22Rv1 (cell line): ENCODE data around the gene DNAH10.

ENCODE experiments used
- ZFX ChIP-seq: fragments of 450-650 bp; IDR thresholded peaks from 2 replicates; pipeline ENCODE4 v1.6.1; 2017; ENCODE audit warnings: antibody characterized with exemption, borderline replicate concordance
- TF ChIP-seq, protein P1 (sequence below): fragments of 450-650 bp; IDR thresholded peaks from 2 replicates; pipeline ENCODE4 v1.5.1; 2017; ENCODE audit warnings: mild to moderate bottlenecking

DNA sequence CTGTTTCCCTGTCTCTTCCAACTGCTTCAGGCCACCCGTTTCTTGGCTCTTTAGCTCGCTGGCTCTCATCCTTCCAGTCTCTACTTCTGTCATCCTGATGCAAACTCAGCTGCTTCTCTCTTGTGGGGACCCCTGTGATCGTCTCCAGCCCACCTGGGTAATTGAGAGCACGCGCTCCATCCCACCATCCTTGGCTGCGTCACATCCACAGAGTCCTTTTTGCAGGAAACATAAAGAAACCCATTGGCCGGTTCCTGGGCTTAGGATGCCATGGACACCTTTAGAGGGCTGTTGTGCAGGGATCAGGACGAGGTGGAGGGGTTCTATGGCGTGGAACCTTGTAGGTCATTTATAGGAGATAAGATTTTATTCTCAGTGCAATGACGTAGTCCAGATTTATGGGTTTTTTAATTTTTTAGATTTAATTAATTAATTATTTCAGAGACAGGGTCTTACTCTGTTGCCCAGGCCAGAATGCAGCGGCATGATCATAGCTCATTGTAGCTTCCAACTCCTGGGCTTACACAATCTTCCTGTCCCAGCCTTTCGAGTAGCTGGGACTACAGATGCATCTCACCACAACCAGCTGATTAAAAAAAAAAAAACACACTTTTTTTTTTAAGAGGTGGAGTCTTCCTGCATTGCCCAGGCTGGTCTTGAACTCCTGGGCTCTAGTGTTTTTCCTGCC, 127.9 kb downstream of the DNAH10 start:
- TF ChIP-seq, protein P1, sequence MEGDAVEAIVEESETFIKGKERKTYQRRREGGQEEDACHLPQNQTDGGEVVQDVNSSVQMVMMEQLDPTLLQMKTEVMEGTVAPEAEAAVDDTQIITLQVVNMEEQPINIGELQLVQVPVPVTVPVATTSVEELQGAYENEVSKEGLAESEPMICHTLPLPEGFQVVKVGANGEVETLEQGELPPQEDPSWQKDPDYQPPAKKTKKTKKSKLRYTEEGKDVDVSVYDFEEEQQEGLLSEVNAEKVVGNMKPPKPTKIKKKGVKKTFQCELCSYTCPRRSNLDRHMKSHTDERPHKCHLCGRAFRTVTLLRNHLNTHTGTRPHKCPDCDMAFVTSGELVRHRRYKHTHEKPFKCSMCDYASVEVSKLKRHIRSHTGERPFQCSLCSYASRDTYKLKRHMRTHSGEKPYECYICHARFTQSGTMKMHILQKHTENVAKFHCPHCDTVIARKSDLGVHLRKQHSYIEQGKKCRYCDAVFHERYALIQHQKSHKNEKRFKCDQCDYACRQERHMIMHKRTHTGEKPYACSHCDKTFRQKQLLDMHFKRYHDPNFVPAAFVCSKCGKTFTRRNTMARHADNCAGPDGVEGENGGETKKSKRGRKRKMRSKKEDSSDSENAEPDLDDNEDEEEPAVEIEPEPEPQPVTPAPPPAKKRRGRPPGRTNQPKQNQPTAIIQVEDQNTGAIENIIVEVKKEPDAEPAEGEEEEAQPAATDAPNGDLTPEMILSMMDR = no peak
- no peak for TF ChIP-seq ZFX
